HL-60 (cell line): ENCODE data around the gene RPUSD4.

Experiments used
- DNase-seq, 2 experiments: peaks; one replicate each; pipeline ENCODE4 v3.0.0-alpha.2; 2010 to 2020; ENCODE audit warnings: low read depth in 1 of 2, low spot score in 1 of 2
- H3K27ac ChIP-seq: fragments of 250-450 bp; sonication (Bioruptor Pico); replicated peaks from 2 replicates; pipeline ENCODE4 v1.5.1; 2020; ENCODE audit warnings: mild to moderate bottlenecking, moderate library complexity
- H3K27me3 ChIP-seq: fragments of 250-450 bp; sonication (Bioruptor Pico); 2 replicates; pipeline ENCODE4 v1.5.1; 2021; ENCODE audit warnings: mild to moderate bottlenecking, moderate library complexity; ENCODE audit not compliant: insufficient read depth, poor library complexity, severe bottlenecking
- H3K4me3 ChIP-seq: replicated peaks from 2 replicates; pipeline ENCODE4 v1.5.1; 2011; ENCODE audit warnings: mild to moderate bottlenecking, control low read depth, low read length; ENCODE audit not compliant: insufficient read depth
- CTCF ChIP-seq: IDR thresholded peaks from one replicate; pipeline ENCODE4 v1.5.1; 2011; ENCODE audit warnings: low read length, control low read depth, inconsistent platforms; ENCODE audit not compliant: insufficient read depth
- GABPA ChIP-seq: IDR thresholded peaks from 2 replicates; pipeline ENCODE4 v1.6.1; 2012; ENCODE audit warnings: low read depth
- POLR2AphosphoS5 ChIP-seq: IDR thresholded peaks from 2 replicates; pipeline ENCODE4 v1.6.1; 2012; ENCODE audit warnings: low read depth
- REST ChIP-seq: IDR thresholded peaks from 2 replicates; pipeline ENCODE4 v1.6.1; 2012; ENCODE audit warnings: low read depth; ENCODE audit not compliant: insufficient replicate concordance
- SPI1 ChIP-seq: IDR thresholded peaks from 2 replicates; pipeline ENCODE4 v1.6.1; 2012; ENCODE audit warnings: low read depth, mild to moderate bottlenecking, borderline replicate concordance

Gene RPUSD4

GRCh38 chr11:126164781-126165180, 46.7 kb downstream of the RPUSD4 start:
- Histone ChIP-seq H3K27me3 (no peaks in the 10 kb centered on the region), H3K27ac (no peak overlapping the region), H3K4me3 (no peak overlapping the region)
- TF ChIP-seq SPI1 (no peak), GABPA (no peak), REST (no peak), CTCF (no peak), POLR2AphosphoS5 (no peak)
- DNase-seq, result no peak

- DNase-seq, result no peak
- TF ChIP-seq POLR2AphosphoS5, result no peak
- TF ChIP-seq REST, result no peak
- no peak for TF ChIP-seq CTCF
- no peak for TF ChIP-seq GABPA
- TF ChIP-seq SPI1, result no peak
- H3K27ac ChIP-seq, result no peak overlapping the region
Measured at GRCh38 chr11:126163779-126164178, 47.7 kb downstream of the RPUSD4 start.

GRCh38 chr11:126163074-126163700, 48.3 kb downstream of the RPUSD4 start:
- Histone ChIP-seq H3K27me3 (no peaks in the 10 kb centered on the region), H3K27ac (no peak overlapping the region), H3K4me3 (no peak overlapping the region)
- no peak for DNase-seq
- TF ChIP-seq REST, result no peak
- no peak for TF ChIP-seq SPI1
- TF ChIP-seq CTCF, result no peak
- TF ChIP-seq GABPA, result no peak
- no peak for TF ChIP-seq POLR2AphosphoS5

More at GRCh38 chr11:126163779-126164178, 47.7 kb downstream of the RPUSD4 start:
- H3K27me3 ChIP-seq, result no peaks in the 10 kb centered on the region
- no peak overlapping the region for H3K4me3 ChIP-seq
